GM11168 (cell line): ENCODE data around the gene ERBB4.

Source experiments
- in situ Hi-C: fragments of 300-500 bp; cut with MboI; formaldehyde crosslinking; loops from one replicate; pipeline ENCODE4 v1.12.0; 2022; ENCODE audit warnings: low sequenced_read_pairs; ENCODE audit not compliant: unreplicated experiment

ERBB4 gene

DNA sequence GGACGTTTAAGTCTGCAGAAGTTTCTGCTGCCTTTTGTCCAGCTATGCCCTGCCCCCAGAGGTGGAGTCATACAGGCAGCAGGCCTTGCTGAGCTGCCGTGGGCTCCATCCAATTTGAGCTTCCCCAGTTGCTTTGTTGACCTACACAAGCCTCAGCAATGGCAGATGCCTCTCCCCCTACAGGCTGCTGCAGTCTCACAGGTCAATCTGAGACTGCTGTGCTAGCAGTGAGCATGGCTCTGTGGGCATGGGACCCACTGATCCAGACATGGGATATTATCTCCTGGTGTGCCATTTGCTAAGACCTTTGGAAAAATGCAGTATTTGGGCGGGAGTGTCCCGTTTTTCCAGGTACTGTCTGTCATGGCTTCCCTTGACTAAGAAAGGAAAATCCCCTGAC lies 726.0 kb downstream of the ERBB4 start:
- in situ Hi-C loops, result no loop called here

- in situ Hi-C loops, result no loop called here
Observed at GRCh38 chr2:211802666-211803065, 735.9 kb downstream of the ERBB4 start.

- in situ Hi-C loops, result no loop called here
Observed at GRCh38 chr2:211800001-211800400, 738.6 kb downstream of the ERBB4 start.

DNA sequence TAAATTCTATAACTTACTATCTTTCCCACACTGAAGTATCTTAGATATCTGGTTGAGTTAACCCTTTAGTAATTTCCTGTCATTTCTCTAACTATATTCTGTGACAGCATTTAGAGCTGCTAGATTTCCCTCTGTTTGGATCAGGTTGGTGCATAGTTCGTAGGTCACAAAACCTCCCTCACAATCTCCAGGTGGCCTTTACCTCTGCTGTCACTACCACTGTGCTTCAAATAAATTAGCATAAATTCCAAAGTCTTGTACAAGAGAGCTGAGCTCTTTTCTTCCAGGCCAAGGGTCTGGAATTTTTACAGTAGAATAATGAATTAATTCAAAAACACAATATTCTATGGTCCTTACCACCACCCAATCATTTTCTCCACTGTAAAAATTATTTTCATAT lies 739.7 kb downstream of the ERBB4 start:
- in situ Hi-C loops, result no loop called here

DNA sequence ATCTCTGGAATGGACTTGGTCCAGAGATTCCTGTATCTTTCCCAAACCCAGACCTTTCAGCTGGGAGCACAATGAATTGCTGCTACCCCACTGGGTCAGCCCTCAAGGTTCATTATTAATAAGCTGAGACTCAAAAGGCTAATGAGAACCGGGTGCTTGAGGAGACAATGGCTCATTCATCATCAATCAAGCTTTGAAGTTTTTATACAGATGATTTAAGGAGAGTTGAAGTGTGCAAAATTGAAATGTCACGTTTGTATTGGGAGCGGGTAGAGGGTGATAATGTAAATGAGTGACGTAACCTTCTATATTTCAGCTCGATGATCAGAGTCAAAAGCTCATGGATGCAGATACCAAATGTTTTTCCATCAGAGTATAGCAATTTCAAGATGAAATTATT lies 744.9 kb downstream of the ERBB4 start:
- in situ Hi-C loops, result no loop called here

DNA sequence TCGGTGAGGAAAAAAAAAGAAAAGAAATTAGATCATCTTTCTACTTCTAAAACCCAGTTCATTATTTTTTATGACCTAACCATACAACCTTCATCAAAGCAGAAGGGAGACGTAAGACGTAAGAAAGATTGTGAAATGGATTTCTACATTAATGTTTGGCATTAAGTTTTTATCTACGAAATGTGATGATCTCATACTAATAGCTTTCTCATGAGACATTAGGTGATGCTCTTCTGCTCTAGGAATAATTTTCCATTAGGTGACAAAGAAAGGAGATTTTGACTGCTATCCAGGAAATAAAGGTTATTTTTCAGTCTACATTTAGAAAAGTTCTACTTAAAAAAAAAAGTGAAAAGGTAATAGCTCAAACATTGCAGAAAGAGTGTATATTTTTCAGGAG lies 748.6 kb downstream of the ERBB4 start:
- in situ Hi-C loops, result no loop called here

- in situ Hi-C loops, result no loop called here
Observed at GRCh38 chr2:211766689-211767088, 771.9 kb downstream of the ERBB4 start.

DNA sequence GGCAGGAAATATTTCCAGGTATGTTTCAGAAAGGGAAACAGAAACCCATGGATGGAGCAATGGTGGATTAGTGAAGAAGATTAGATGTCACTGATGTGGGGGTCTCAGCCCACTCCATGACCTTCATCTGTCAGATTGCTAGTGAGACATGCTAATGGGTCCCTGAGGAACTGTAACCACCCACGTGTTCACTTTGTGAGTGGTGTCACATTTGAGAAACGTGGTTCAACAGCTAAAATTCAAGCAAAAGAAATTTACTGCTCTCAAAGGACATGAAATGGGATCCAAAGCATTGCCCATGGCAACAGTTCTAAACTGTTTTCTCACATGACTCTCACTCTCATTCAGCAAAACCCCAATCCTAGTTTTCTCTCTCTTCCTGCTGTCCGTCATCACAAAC lies 776.1 kb downstream of the ERBB4 start:
- in situ Hi-C loops, result no loop called here

GRCh38 chr2:211760103-211760502 lies 778.5 kb downstream of the ERBB4 start:
- in situ Hi-C loops, result no loop called here

DNA sequence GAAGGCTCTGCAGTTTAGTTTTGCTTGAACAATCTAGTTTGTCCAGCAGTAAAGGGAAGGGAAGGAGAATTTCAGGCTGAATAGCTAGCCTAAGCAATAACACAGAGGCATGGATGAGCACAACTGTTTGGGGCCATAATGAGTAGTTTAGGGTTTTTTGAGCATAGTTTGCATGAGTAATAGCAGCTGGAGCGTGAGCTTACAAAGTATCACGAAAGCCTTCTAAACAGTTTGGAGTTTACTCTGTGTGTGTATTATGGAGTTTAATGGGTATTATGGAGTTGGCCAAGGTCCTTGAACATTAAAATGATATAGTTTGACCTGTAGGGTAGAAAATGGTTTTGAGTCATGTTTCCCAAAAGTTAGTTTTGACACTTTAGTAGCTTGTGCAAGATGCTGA lies 782.3 kb downstream of the ERBB4 start:
- in situ Hi-C loops, result no loop called here

- in situ Hi-C loops, result no loop called here
Observed at GRCh38 chr2:211755187-211755586, 783.4 kb downstream of the ERBB4 start.

- in situ Hi-C loops, result no loop called here
Observed at GRCh38 chr2:211751848-211752247, 786.8 kb downstream of the ERBB4 start.

- in situ Hi-C loops, result no loop called here
Observed at GRCh38 chr2:211748339-211748738, 790.3 kb downstream of the ERBB4 start.

DNA sequence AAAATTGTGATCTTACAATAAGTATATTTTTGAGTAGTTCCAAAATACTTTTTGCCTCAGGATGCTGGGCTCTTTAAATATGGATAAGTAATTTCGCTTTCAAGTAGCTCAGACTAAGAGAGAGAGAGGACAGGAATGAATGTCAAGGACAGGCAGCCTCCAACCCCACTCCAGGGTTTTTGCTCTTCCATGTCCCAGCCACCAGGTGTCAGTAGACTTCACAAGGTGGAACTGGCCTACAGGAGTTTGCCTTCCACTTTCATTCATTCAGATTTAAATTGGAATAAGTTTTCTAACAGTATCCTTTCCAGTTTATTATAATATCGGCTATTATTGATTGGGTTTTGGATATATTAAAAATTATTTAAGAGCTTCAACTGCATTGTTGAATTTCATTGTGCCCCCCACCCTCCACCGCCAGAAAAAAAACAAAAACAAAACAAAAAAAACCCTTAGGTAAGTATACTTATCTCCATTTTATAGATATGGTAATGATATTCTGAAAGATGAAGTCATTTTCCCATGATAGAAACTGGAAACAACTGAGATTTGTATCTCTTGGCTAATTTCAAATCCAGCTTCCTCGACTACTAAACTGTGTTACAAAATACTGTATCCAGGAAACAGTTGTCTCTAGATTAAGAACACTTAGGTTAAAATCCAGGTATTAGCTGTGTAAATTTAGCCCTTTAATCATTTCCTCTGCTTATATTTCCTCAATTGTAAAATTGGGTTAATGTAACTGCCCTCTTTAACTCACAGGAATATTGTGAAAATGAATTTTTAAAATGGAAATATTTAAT lies 793.1 kb downstream of the ERBB4 start:
- in situ Hi-C loops, result no loop called here

DNA sequence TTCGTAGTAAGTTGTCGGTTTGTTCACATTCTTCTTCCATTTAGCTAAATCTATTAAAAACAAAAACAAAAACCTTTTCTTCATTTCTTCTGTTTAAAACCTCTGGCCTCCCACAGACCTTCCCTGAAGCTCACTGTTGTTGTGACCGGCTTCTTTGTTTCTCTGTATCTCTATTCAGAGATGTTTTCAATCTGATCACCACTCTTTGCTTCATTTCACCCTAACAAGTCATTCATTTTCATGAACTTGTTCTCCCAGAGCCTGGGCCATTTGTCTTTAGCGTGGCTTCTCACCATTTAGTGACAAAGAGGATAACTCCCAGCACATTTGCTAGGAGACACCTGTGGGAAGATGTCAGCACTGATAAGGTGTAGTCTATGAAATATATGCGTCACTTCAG lies 794.2 kb downstream of the ERBB4 start:
- in situ Hi-C loops, result no loop called here

GRCh38 chr2:211741966-211742365 lies 796.6 kb downstream of the ERBB4 start:
- in situ Hi-C loops, result no loop called here

DNA sequence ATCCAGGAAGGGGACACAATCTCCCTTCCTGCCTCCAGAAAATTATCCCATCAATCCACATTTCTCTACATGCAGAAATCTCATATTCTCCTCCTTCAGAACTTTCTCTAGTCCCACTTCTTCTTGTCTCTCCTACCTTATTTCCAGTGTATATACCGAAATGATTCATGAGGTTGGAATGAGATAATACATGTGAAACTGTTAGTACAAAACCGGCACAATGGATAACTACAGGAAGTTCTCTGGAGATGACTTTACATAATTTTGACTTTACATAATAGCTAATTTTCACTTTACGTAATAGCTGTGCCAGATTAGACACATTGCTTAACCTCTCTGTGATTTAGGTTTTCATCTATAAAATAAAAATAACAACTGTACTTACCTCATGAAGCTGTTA lies 801.3 kb downstream of the ERBB4 start:
- in situ Hi-C loops, result no loop called here

DNA sequence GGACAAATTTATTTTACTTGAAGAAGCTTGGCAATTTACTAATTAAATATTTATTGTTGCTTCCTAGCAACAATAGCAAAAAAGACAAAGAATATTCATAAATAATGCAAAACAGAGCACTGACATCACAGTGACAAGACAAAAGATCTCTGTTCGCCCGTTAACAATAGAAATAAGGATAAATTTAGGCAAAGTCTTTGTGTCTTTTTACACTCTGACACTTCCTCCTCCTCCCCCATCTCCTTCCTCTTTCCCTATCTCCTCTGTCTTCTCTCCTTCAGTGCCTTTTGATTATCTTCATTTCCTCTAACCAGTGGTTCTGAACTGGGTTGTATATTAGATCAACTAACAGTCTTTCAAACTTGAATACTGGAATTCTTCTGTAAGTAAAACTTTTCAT lies 808.4 kb downstream of the ERBB4 start:
- in situ Hi-C loops, result no loop called here

DNA sequence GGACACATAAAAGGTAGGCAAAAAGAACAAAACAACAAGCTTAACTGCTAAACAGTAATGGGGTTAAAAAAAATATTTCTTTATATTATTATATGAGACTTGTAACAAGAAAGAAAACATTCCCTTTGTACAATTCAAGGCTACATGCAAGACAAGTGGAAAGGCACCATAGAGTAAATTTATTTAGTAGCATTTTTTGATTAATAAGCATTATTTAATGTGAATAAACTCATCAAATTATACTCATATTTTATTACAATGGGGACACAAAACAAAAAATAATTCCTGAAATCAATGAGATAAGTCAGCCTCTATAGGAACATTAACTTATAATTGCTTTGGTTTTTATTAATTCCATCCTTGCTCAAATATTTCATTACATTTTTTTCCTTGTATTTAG lies 809.2 kb downstream of the ERBB4 start:
- in situ Hi-C loops, result no loop called here

DNA sequence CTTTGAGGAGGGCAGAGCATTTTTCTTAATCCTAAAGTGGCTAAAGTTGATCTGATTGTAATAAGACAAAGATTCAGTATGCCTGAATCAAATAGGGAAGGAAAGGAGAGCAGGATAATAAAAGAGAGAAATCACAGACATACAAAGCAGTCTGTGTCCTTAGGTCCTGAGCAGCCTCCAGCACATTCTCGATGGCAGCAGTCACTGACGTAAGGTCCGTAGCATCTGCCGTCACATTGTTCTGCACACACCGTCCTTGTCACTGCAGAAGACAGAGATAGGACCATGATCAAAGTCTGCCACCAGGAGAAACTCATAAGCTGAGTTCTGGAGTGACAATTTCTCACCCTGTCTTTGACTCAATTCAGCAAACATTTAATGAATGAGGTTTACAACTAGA lies 813.7 kb downstream of the ERBB4 start:
- in situ Hi-C loops, result no loop called here

DNA sequence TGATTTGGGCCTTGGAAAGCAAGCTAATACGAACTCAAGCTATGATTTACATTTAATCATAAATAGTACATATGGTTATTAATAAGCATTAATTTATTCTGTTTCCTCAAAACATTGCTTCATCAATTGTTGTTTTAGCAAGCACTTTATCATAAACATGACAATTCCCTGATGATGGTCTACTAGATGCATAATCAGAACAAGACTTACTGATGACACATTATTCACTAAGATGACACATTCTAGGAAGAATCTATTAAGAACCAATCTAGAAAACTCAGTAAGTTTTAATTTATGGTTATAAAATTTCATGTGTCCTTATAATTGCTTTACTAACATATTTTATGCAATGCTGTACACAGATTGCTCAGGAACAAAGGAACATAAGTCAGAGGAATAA lies 815.2 kb downstream of the ERBB4 start:
- in situ Hi-C loops, result no loop called here

DNA sequence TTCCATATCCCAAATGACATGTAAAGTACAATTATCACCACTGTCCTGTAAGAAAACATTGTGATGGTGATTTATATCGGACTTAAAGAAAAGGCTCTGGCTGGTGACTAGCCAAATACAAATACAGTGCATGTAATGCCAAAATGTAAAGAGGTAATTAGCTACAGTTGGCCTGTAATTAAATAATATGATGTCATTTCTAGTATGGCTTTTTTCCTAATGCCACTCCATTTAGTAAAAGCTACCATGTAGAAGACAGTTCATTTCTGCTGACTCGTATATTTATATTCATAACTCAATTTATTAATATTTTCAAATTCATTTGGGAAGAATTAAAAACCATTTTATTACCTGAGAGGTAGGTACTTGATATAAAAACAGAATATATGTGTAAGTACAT lies 815.7 kb downstream of the ERBB4 start:
- in situ Hi-C loops, result no loop called here
